DMS53 treated with DMSO at 0.1 percent for 48 hours (cell line): Measurements from ENCODE around the gene OSMR.
A peak's percentile ranks its signal among the peaks of the same experiment; 100 is the strongest.

ENCODE experiments used
- DNase-seq: peaks from one replicate; lab custom pipeline; 2025; ENCODE audit not compliant: unreplicated experiment; lab: John Stamatoyannopoulos, UW

The OSMR gene

GRCh38 chr5:38845526-38846378 lies at the start of gene OSMR:
Gene OSMR (plus strand): TSS chr5:38846012. CDS start chr5:38869045, 23,033 bp downstream.
- DNase-seq, result peak; percentile 5

DNA sequence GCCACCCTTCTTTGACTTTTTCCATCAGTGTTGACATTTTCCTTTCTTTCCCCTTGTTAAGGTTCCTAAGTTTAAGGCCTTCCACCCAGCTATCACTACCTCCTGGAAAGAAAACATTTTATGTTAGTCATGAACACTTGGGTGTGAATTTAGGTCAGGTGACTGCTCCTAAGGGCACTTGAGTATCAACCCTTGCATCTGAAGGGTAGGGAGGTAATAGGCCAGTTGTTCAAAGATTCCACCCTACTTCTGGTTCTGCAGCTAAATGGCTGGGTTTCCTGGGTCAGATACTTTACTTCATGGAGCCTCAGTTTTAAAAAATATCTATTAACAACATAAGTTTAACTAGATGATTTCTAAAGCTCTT lies 49.1 kb upstream of the OSMR start:
- no peak for DNase-seq

DNA sequence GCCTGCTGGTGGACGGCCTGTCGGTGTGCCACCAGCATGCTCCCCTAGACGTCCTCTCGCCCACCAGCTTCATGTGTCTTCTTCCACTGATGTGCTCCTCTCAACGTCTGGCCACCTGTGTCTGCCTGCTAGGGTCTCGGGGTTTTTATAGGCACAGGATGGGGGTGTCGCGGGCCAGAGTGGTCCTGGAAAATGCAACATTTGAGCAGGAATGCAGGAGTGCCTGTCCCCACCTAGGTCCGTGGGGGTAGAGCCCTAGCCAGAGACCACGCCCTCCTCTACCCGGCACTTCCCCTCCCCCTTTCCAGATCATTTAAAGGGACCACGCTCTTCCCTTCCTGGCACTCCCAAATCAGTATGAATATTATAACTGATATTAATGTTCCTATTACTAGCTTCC lies 48.0 kb upstream of the OSMR start:
- no peak for DNase-seq

GRCh38 chr5:38799556-38800377 lies 46.0 kb upstream of the OSMR start:
- DNase-seq, result no peak

DNA sequence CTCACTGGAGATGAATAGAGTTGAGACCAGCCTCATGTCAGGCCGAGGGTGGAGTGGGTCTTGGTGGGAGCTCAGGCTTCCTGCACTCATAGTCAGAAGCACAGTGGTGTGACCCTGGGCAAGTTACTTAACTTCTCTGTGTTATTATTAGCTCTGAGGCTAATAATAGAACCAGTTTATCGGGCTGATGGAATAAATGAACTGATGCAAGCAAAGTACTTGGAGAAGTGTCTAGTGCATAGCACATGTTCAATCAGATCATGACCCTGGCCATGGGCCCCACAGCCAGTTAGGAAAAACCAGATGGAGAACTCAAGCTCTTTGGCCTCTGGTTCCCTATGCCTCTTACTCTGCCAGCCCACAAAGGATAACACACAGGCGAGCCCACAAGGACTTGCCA lies 45.3 kb upstream of the OSMR start:
- DNase-seq, result no peak

- no peak for DNase-seq
Observed at GRCh38 chr5:38802125-38802524, 43.7 kb upstream of the OSMR start.

DNA sequence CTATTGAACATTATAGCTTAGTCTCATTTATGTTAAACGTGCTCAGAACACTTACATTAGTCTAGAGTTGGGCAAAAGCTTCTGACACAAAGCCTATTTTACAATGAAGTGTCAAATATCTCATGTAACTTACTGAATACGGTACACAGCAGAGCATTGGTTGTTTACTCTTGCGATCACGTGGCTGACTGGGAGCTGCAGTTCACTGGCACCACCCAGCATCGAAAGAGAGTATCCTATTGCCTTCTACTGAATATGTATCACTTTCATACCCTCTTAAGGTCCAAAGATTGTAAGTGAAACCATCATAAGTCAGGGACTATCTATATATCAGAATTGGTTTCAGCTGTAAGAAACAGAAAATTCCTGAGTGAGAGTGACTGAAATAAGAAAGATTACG lies 42.6 kb upstream of the OSMR start:
- no peak for DNase-seq

- DNase-seq, result no peak
Observed at GRCh38 chr5:38806775-38807258, 39.0 kb upstream of the OSMR start.

DNA sequence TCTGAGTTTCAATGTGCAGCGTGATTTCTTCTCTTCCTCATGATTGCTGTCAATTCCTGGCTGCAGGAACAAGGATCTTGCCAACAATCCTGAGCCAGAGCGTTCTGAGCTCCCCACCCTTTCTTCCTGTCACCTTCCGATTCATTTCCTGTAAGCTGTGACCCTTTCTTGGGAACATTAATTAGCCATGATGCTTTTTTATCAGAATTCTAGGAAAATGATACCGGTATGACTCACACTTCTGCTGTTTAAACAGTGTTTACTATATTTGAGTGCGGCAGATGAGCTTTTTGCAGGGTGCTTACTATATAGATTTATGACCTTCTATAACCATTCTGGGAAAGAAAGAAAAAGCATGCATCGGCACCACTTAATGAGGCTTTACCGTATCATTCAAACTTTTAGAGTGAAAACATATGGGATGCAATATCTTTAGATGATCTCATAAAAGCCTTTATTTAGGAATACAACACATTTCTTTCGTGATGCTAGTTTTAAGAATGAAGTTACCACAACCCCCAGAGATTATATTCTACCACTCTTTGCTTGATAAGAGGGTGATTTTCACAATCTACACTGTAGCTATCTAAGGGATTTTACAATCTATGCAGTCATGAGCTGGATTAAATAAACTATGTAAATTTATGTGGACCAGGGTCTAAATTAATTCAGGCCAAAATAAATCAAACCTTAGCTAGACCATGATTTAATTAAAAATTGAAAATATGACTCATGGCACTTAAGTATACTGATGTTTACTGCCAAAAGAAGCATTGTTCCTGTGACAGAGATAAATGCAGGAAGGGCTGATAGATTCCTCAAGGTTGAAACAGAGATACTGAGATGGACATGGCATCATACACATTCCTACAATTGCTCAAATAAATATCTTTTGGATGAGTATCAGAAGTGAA lies 38.0 kb upstream of the OSMR start:
- peak; percentile 64 for DNase-seq

- DNase-seq, result no peak
Observed at GRCh38 chr5:38808666-38809343, 37.0 kb upstream of the OSMR start.

DNA sequence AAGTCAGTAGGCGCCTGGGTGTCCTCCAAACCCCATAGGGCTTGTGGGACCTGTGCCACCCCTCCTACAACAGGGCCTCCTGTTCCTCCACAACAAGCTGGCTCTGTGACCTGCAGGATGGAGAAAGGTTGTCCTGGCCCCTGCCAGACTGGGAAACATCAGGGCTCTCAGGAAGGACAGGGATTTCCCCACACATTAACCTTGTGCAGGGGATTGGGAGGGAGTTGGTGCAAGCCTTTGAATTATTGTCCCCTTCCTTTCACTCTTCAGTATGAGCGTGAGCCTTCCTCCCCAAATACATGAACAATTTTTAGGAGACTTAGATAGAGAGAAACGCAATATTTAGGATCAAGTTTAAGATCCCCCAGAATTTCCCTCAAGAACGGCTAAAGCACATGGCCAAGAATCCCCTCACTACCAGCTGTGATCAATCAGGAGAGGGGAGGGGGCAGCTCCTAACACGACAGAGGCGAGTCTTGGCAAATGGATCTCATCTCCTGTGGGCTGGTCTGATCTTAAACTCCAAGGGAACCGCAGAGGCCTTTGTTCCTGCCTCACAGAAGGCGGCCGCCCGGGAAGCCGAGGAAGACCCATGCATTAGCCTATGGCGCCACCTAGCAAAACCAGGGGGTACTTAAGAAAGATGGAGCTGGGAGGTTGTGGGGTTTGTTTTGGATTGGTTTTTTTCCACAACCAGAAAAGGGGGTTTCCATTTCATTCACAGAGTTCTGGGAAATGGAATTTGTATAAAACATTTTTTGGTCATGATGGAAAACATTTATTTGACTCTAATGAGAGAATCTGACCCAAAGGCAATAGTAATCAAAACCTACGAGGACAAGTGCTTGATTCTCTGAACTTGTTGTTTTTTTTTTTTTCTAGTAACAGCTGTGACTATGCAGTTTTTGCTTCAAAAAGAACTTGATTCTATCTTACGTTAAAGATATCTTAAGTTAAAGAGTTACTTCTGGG lies 36.1 kb upstream of the OSMR start:
- DNase-seq, result peak; percentile 61

DNA sequence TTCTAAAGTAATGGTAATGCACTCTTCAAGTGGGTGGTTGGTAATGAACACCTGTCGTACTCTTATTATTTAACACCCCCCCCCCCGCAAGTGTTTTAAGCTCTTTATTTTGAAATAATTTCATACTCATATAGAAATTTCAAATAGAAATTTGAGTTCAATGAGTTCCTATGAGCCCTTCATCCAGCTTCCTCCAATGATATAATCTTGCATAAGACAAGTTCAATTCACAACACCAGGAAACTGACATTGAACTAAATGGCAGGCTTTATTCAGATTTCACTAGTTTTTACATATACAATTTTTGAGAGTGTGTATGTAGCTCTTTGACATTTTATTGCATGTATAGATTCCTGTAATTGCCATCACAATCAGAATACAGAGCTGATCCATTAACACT lies 30.9 kb upstream of the OSMR start:
- no peak for DNase-seq

DNA sequence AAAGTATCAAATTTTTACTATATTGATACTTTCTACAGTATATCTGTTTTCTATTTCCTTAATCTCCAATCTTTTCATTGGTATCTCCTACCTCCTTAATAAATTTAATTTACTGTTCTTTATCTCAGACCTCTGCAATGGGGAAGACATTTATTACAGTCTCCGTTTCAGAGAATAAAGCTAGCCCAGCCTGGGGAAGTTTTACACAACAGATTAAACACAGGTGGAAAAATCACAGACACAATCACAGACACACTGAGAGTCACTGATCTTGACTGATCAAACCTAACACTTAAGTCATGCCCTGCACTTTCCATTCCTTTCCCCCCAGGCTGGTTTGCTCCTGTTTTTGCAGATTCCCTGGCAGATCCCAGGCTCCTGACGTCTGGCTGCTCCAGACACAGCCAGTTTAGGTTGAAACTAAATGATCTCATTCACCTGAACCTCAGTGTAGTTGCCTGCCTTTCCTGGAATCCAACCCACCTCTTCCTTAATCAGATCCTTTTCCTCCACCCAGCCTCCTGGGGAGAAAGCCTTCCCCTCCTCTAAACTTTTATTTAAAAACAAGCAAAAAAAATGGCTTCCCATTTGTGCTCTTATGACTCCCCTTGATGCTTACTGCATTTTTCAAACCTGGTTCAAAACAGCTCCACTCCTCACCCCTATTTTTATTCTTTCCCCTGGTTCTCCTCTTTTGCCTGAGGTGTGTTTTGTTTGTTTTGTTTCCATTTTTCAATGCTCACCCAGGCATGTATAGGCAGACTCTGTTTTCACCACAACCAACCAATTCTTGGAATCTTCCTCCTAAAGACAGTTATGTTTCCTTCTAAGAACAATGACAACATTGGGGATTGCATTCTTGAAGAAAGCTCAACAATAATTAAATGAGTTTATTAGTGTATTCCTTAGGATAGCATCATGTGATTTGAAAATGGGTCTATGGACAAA lies 29.5 kb upstream of the OSMR start:
- DNase-seq, result no peak

DNA sequence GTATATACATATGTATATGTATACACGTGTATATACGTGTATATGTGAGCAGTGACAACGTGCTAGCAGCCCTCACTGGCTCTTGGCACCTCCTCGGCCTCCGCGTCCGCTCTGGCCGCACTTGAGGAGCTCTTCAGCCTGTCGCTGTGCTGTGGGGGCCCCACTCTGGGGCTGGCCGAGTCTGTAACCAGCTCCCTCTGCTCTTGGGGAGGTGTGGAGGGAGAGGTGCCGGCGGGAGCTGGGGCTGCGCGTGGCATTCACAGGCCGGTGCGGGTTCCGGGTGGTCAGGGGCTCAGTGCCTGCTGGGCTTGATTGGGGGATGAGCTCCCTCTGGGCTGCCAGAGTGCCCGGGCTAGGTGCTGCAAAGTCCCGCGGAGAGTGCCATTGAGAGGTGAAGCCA lies 24.1 kb upstream of the OSMR start:
- DNase-seq, result no peak

DNA sequence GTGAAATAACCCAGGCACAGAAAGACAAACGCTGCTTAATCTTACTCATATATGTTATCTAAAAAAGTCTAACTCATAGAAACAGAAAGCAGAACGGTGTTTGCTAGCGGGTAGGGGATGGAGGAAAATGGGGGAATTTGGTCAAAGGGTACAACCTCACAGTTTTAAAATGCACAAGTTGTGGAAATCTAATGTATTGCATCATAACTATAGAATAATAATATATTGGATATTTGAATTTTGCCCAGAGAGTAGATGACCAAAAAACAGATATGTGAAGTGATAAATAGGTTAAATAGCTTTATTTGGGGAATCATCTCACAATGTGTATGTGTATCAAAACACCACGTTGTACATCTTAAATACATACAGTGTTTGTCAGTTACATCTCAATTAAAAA lies 22.3 kb upstream of the OSMR start:
- no peak for DNase-seq

- no peak for DNase-seq
Observed at GRCh38 chr5:38824821-38825220, 21.0 kb upstream of the OSMR start.

DNA sequence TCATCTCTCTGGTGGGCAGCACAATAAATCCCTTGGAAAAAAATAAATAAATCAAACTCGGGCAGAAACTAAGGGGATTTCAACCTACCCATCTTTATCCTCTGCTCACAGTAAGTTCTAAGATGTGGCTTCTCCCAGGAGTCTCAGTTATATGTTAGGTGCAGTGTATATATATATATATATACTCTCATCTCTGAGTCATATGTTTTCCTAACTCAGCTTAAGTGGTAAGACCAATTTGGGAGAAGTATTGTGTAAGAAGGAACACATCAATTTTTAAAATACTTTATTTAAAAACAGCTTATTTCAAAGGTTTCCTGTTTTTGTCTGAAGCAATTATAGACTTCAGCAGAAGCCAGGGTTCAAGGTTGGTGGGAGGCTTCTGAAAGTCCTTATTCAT lies 20.3 kb upstream of the OSMR start:
- DNase-seq, result no peak

- DNase-seq, result no peak
Observed at GRCh38 chr5:38827525-38827924, 18.3 kb upstream of the OSMR start.
